ENCODE data around the gene DHX32. TPM values are rescaled to one million over a fixed set of nuclear protein-coding genes. Genes with fewer than 3 reads are reported as not detected.
A peak's percentile ranks its signal among the peaks of the same experiment; 100 is the strongest.

DHX32 gene
- total RNA-seq, 1 donor from 2014 or later = 46.4 TPM

- TF ChIP-seq CTCF (IDR thresholded peaks at IDR 0.05; ENCODE audit: borderline replicate concordance) = no peak
- intact Hi-C loops (cut with micrococcal nuclease) = no loop called here
- Histone ChIP-seq H3K4me1 (peaks cover 58% of the 10 kb centered on the region), H3K27ac (replicated peaks) (peak overlapping the region; percentile 96), H3K36me3 (peaks cover 22% of the 10 kb centered on the region), H3K4me3 (peak overlapping the region; percentile 98), H3K9me3 (replicated peaks) (no peaks in the 10 kb centered on the region), H3K27me3 (ENCODE audit: low read depth) (no peaks in the 10 kb centered on the region)
- DNase-seq = no peak
Observed at GRCh38 chr10:125823663-125824251, 57.3 kb downstream of the DHX32 start.

GRCh38 chr10:125822878-125823662, 58.0 kb downstream of the DHX32 start, which contains the start of the genes BCCIP and UROS:
BCCIP (plus strand) TSS chr10:125823546; CDS start chr10:125823558, 12 bp downstream.
UROS (minus strand) TSS chr10:125823258; CDS start chr10:125816499, 6,759 bp downstream.
- intact Hi-C loops (cut with micrococcal nuclease) = no loop called here
- H3K4me3 ChIP-seq = peak within 1 kb of the TSS; percentile 98
- H3K27me3 ChIP-seq (ENCODE audit: low read depth) = no peaks in the 10 kb centered on the region
- peaks cover 58% of the 10 kb centered on the region for H3K4me1 ChIP-seq
- H3K27ac ChIP-seq (replicated peaks) = peak within 1 kb of the TSS; percentile 96
- TF ChIP-seq CTCF (IDR thresholded peaks at IDR 0.05; ENCODE audit: borderline replicate concordance) = no peak
- peaks cover 15% of the 10 kb centered on the region for H3K36me3 ChIP-seq
- no peaks in the 10 kb centered on the region for H3K9me3 ChIP-seq (replicated peaks)
- DNase-seq = peak; percentile 91

- intact Hi-C loops (cut with micrococcal nuclease) = no loop called here
- H3K4me3 ChIP-seq = no peak overlapping the region
- no peak for TF ChIP-seq CTCF (IDR thresholded peaks at IDR 0.05; ENCODE audit: borderline replicate concordance)
Observed at GRCh38 chr10:125820701-125821100, 60.4 kb downstream of the DHX32 start.

GRCh38 chr10:125817337-125817946, 63.6 kb downstream of the DHX32 start:
- H3K36me3 ChIP-seq = peaks cover 37% of the 10 kb centered on the region

More at GRCh38 chr10:125820701-125821100, 60.4 kb downstream of the DHX32 start:
- DNase-seq = no peak
- no peaks in the 10 kb centered on the region for H3K27me3 ChIP-seq (ENCODE audit: low read depth)
- H3K9me3 ChIP-seq (replicated peaks) = no peaks in the 10 kb centered on the region
- peaks cover 5% of the 10 kb centered on the region for H3K36me3 ChIP-seq
- H3K27ac ChIP-seq (replicated peaks) = no peak overlapping the region
- peaks cover 51% of the 10 kb centered on the region for H3K4me1 ChIP-seq

More at GRCh38 chr10:125817337-125817946, 63.6 kb downstream of the DHX32 start:
- Histone ChIP-seq H3K9me3 (replicated peaks) (no peaks in the 10 kb centered on the region), H3K4me3 (no peak overlapping the region), H3K4me1 (peaks cover 21% of the 10 kb centered on the region), H3K27ac (replicated peaks) (no peak overlapping the region), H3K27me3 (ENCODE audit: low read depth) (no peaks in the 10 kb centered on the region)
- TF ChIP-seq CTCF (IDR thresholded peaks at IDR 0.05; ENCODE audit: borderline replicate concordance) = no peak
- intact Hi-C loops (cut with micrococcal nuclease) = no loop called here
- DNase-seq = no peak
